Large intestine (tissue), 3 donors: ENCODE measurements around the gene ITIH4. TPM values are rescaled to one million over a fixed set of nuclear protein-coding genes. Genes with fewer than 3 reads are reported as not detected.

Source experiments
- DNase-seq, 2 donors: peaks; one replicate each; pipeline versions ENCODE4 v3.0.0 to v3.0.0-alpha.2; 2013
- H3K27ac ChIP-seq: one replicate; pipeline ENCODE4 v1.5.1; 2013; ENCODE audit warnings: low read length
- H3K27me3 ChIP-seq: 2 replicates; pipeline ENCODE4 v1.6.1; 2013; ENCODE audit warnings: low read length; ENCODE audit not compliant: control insufficient read depth, insufficient read depth
- H3K36me3 ChIP-seq: 2 replicates; pipeline ENCODE4 v1.6.1; 2013; ENCODE audit warnings: low read length; ENCODE audit not compliant: control insufficient read depth, insufficient read depth
- H3K4me1 ChIP-seq: one replicate; pipeline ENCODE4 v1.6.1; 2013; ENCODE audit warnings: low read length; ENCODE audit not compliant: control insufficient read depth, insufficient read depth
- H3K4me3 ChIP-seq: one replicate; pipeline ENCODE4 v1.5.1; 2013; ENCODE audit warnings: low read length
- H3K9me3 ChIP-seq: one replicate; pipeline ENCODE4 v1.6.1; 2013; ENCODE audit warnings: mild to moderate bottlenecking, low read depth, low read length, moderate library complexity; ENCODE audit not compliant: control insufficient read depth
- WGBS: methylation state at CpG from one replicate; pipeline ENCODE4 v1.1.5; 2013; ENCODE audit warnings: low lambda C conversion rate; ENCODE audit not compliant: insufficient coverage; 5-methylcytosine and 5-hydroxymethylcytosine counted together
- polyA plus RNA-seq: library from polyadenylated mRNA; unstranded; fragments of 120-200 nt; gene quantifications from one replicate; pipeline ENCODE4 v1.2.1, GENCODE V29; 2013

The ITIH4 gene
- polyA plus RNA-seq, 1 donor: 4.3 TPM

DNA sequence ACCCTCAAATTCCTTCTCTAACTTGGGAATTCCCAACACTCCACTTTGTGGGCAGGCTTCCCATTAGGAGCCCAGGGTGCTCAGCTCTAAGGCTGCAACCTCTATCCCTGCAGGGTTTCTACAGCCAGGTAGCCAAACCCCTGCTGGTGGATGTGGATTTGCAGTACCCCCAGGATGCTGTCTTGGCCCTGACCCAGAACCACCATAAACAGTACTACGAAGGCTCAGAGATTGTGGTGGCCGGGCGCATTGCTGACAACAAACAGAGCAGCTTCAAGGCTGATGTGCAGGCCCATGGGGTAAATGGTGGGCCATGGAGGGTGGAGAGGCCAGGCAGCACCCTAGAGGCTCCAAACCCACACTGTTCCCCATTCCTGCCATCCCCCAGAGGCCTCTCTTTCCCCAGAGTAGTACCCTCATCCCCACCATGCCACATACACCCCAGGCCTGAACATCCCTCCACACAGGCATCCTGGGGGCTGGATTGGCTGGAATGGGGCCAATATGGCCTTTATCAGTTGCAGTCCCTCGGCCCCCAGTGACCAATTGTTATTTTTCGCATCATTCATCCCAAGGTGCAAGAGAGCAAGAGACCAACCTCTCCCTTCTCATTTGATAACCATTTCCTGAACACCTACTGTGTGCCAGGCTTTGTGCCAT, 45.4 kb downstream of the ITIH4 start:
- no CpG with 5 or more reads among the region's 5 CpGs for WGBS
- peaks cover 4% of the 10 kb centered on the region for H3K27me3 ChIP-seq
- no peak overlapping the region for H3K27ac ChIP-seq
- no peak overlapping the region for H3K4me3 ChIP-seq
- H3K9me3 ChIP-seq: no peaks in the 10 kb centered on the region
- H3K4me1 ChIP-seq: no peaks in the 10 kb centered on the region
- no peaks in the 10 kb centered on the region for H3K36me3 ChIP-seq
- no peak for DNase-seq

DNA sequence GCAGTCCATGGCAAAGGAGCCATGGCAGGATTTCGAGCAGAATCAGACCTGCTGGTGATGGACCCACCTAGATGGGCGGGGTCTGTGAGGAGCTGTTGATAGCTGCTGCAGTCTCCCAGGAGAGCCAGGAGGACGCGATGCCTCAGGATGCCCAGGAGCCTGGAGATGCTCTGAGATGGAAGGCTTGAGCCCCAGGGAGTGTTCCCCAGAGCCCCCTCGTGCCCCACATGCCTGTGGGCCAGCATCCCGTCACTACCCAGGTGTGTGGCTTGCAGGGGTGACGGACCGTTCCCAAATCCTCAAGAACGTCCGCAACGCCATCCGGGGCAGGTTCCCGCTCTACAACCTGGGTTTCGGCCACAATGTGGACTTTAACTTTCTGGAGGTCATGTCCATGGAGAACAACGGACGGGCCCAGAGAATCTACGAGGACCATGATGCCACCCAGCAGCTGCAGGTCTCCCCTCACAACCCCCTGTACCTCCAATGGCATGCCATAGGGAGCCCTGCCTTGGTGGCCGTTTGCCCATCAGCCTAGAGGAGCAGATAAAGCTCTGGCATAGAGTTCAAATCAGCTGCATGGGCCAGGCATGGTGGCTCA, 46.4 kb downstream of the ITIH4 start:
- no peak for DNase-seq
- H3K9me3 ChIP-seq: no peaks in the 10 kb centered on the region
- no CpG with 5 or more reads among the region's 18 CpGs for WGBS
- no peaks in the 10 kb centered on the region for H3K4me1 ChIP-seq
- H3K27me3 ChIP-seq: peaks cover 4% of the 10 kb centered on the region
- H3K4me3 ChIP-seq: no peak overlapping the region
- H3K27ac ChIP-seq: no peak overlapping the region
- H3K36me3 ChIP-seq: no peaks in the 10 kb centered on the region

DNA sequence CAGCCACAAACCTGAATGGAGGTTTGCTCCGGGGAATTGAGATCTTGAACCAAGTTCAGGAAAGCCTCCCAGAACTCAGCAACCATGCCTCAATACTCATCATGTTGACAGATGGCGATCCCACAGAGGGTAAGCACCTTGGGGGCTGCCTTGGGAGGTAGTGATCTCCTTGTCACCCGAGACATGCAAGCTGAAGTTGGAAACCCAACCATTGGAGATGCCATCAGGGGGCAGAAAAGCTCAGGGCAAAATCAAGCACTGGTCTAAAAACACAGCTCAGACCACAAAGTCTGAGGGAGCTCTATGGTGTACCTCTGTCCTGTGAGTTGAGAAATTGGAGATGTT, 47.3 kb downstream of the ITIH4 start:
- Histone ChIP-seq H3K27me3 (peaks cover 4% of the 10 kb centered on the region), H3K9me3 (no peaks in the 10 kb centered on the region), H3K36me3 (no peaks in the 10 kb centered on the region), H3K4me1 (no peaks in the 10 kb centered on the region), H3K4me3 (no peak overlapping the region), H3K27ac (no peak overlapping the region)
- WGBS: no CpG with 5 or more reads among the region's 3 CpGs
- no peak for DNase-seq

DNA sequence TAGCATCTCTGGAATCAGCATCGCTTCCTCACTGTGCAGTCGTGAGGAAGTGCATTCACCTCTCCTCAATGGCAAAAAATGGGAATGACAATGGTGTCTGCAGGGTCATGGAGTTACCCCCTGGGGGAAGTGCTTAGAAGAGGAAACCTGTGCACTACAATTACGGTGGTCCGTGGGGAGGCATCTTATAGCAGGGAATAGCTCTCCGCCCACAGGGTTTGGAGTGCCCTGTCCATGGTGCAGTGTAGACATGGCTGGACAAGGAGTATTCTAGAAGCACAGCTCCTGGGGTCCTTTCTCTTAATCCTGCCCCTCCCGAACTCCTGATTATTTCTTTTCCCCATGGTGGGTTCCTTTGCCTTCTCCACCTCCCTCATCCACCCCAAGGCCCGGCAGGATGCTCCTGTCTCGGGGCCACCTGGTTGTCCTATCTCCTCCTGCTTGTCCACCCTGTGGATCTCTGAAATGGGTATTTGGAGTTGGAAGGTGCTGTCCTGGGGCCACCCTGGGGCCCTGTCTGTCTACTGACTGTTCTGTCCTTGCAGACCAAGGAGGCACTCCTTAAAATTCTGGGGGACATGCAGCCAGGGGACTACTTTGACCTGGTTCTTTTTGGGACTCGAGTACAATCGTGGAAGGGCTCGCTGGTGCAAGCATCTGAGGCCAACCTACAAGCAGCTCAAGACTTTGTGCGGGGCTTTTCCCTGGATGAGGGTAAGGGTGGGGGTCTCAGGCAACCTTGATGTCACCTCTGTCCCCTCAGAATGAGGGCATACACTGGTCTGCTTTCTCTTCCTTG, 47.9 kb downstream of the ITIH4 start:
- no peak overlapping the region for H3K4me3 ChIP-seq
- WGBS: no CpG with 5 or more reads among the region's 12 CpGs
- no peak for DNase-seq
- H3K9me3 ChIP-seq: no peaks in the 10 kb centered on the region
- peaks cover 2% of the 10 kb centered on the region for H3K4me1 ChIP-seq
- H3K27ac ChIP-seq: no peak overlapping the region
- peaks cover 4% of the 10 kb centered on the region for H3K27me3 ChIP-seq
- no peaks in the 10 kb centered on the region for H3K36me3 ChIP-seq

DNA sequence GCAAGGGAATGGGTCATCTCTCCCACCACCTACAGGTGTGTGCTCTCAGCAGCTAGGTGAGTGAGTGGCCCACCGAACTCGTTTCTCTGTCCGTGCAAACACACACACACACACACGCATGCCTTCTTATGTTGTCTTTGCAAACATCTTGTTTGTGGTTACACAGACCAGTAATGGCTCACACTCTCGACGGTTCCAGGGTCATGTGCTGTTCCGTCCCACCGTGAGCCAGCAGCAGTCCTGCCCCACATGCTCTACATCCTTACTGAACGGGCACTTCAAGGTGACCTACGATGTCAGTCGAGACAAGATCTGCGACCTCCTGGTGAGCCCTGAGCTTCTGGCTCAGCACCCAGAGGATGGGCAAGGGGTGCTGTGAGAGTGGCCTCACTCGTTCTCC, 48.7 kb downstream of the ITIH4 start:
- Histone ChIP-seq H3K27ac (no peak overlapping the region), H3K4me3 (no peak overlapping the region), H3K4me1 (peaks cover 7% of the 10 kb centered on the region), H3K9me3 (no peaks in the 10 kb centered on the region), H3K27me3 (peaks cover 4% of the 10 kb centered on the region), H3K36me3 (no peaks in the 10 kb centered on the region)
- DNase-seq: no peak
- no CpG with 5 or more reads among the region's 13 CpGs for WGBS

DNA sequence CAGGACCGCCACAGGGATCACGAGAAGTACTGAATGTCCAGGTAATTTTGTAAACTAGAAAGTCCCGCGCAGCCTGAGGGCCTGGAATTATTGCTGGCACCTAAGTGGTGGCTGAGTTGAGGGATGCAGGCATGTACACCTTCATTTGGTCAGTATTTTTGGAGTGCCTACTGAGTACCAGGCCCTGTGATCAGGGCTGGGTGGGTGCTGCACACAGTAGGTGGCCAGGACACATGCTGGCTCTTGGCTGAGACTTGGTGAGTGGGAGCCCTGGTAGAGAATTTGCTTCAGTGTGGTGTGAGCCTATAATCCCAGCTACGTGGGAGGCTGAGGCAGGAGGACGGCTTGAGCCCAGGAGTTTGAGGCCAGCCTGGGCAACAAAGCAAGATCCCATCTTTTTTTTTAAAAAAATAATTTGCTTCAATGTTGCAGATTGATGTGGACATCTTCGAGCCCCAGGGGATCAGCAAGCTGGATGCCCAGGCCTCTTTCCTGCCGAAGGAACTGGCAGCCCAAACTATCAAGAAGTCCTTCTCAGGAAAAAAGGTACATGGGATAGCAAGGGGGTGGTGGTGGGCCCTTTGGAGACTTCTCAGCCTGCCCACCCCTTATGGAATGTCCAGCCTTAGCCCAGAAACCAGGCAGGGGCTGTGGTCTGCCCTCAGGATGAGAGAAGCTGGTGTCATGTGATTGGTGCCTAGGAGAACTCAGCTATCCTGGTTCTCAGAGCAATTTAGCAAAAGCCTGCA, 50.5 kb downstream of the ITIH4 start:
- Histone ChIP-seq H3K36me3 (no peaks in the 10 kb centered on the region), H3K4me1 (peaks cover 24% of the 10 kb centered on the region), H3K9me3 (no peaks in the 10 kb centered on the region), H3K4me3 (no peak overlapping the region), H3K27me3 (peaks cover 4% of the 10 kb centered on the region), H3K27ac (no peak overlapping the region)
- WGBS: no CpG with 5 or more reads among the region's 8 CpGs
- DNase-seq: no peak

DNA sequence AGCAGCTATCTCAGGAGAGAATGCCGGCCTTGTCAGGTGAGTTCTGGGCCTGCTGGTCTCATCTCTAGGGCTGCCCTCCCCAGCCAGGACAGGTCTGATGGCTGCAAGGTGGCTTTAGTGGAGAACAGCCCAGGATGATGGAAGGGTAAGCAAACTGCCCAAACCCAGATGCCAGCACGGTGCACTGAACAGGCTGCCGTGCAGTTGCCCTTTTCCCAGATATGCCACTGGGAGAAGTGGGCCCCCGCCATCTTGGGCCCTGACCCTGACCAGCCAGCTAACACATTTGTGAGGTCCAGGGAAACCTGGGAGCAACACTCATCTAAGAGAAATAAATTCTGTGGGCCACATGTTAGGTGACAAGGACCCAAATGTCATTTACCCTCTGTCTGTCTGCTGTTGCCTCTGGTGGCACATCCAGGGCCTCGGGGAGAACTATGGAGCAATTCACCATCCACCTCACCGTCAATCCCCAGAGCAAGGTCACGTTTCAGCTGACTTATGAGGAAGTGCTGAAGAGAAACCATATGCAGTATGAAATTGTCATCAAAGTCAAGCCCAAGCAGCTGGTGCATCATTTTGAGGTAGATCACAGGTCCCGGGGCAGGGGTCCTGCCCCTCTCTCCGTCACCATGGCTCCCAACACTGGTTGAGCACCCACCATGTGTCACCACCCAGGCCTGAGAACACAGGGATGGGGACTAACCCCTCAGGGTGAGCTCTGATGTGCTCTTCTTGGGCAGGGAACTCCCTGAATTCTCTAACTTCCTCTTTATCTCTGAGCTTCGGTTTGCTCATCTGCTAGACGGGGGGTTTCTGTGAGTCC, 51.2 kb downstream of the ITIH4 start:
- Histone ChIP-seq H3K9me3 (no peaks in the 10 kb centered on the region), H3K4me1 (peaks cover 30% of the 10 kb centered on the region), H3K4me3 (no peak overlapping the region), H3K36me3 (no peaks in the 10 kb centered on the region), H3K27ac (no peak overlapping the region), H3K27me3 (peaks cover 4% of the 10 kb centered on the region)
- DNase-seq: no peak
- no CpG with 5 or more reads among the region's 11 CpGs for WGBS

DNA sequence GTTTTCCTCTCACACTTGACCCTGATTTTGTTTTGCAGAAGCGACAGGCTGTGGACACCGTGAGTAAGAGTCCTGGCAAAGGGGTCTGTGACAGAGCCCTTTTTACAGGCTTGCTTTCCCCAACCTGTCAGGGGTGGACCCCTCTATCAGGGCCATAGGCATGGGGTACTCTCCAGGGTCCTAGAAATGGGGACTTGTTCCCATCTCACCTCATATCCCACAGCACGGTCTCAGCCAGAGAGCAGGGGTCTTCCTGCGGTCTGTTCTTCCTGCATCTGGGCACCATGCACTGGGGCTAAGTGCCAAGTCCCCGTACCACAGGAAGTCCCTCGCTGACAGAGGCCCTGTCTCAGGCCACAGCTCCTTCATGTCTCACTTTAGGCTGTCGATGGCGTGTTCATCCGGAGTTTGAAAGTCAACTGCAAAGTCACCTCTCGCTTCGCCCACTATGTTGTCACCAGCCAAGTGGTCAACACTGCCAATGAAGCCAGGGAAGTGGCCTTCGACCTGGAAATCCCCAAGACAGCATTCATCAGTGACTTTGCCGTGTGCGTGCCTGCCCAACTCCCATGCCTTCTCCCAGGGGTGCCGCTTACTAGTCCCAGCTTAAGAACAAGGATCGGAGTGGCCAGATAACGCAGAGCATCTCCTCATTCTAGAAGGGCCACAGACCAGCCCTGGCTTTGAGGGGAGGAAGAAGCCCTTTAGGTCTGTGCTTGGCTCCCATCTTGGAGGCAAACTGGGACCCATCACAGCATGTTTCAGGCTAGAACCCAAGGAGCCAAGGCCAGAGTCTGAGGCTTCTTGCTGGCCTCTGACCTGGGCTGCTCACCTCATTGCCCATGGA, 52.3 kb downstream of the ITIH4 start:
- no peak for DNase-seq
- Histone ChIP-seq H3K36me3 (no peaks in the 10 kb centered on the region), H3K27ac (no peak overlapping the region), H3K9me3 (no peaks in the 10 kb centered on the region), H3K27me3 (peaks cover 4% of the 10 kb centered on the region), H3K4me1 (peaks cover 30% of the 10 kb centered on the region), H3K4me3 (no peak overlapping the region)
- no CpG with 5 or more reads among the region's 17 CpGs for WGBS

DNA sequence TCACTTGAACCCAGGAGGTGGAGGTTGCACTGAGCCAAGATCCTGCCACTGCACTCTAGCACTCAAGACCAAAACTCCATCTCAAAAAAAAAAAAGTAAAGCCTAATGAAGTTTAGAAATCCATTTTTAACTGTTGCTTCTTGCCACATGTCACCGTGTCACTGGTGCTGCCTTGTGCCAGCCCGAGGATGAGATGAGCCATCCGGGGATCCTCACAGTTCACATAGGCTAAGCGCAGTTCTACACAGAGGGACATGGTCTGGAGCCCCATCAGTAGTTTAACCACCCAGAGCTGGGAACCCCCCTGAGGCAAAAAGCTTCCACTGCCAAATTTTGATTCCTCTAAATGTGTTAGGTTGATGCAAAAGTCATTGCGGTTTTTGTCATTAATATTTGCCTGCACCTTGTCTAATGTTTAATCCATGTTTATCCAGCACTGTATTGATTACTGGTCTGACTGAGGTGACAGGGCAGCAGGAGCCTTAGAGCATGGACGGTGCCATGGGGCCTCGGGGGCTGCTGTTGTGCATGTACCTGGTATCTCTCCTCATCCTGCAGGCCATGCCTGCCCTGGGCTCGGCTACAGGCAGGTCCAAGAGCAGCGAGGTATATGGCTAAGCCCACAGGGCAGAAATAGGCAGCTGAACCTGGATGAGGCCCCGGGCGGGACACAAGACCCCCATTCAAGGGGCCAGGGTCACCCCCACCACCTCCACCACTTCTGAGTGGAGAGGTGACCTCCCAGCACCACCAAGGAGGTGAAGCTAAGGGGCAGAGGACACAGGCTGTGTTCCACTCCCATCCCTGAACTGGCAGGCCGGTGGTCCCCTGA, 53.1 kb downstream of the ITIH4 start, which contains the start of gene ITIH1:
Gene ITIH1, plus strand, starts transcription at position 473 of the 832 bp plus-strand sequence. Its CDS starts 17 bp downstream, at position 490.
- no peak within 1 kb of the TSS for H3K4me3 ChIP-seq
- no peak for DNase-seq
- peaks cover 30% of the 10 kb centered on the region for H3K4me1 ChIP-seq
- peaks cover 4% of the 10 kb centered on the region for H3K27me3 ChIP-seq
- peak within 1 kb of the TSS; percentile 73 for H3K27ac ChIP-seq
- no peaks in the 10 kb centered on the region for H3K9me3 ChIP-seq
- no CpG with 5 or more reads among the region's 12 CpGs for WGBS
- no peaks in the 10 kb centered on the region for H3K36me3 ChIP-seq
